ENCODE results near the gene APLP1.

GRCh38 chr19:35905178-35905727, 36.9 kb downstream of the APLP1 start:
- no peak for TF ChIP-seq CTCF (IDR thresholded peaks at IDR 0.05)
- no peak for TF ChIP-seq POLR2A (IDR thresholded peaks at IDR 0.05)

All from right lobe of liver (tissue), 4 donors.